Activated naive CD4-positive, alpha-beta T cell treated with Interleukin-2 at 50 U/mL for 16 hours (primary cell): Measurements from ENCODE around the gene RNF112.
A peak's percentile ranks its signal among the peaks of the same experiment; 100 is the strongest.

ENCODE experiments used
- DNase-seq: peaks from one replicate; pipeline ENCODE4 v3.0.0-alpha.2; 2020

Gene RNF112

GRCh38 chr17:19375732-19376131 is 35.3 kb upstream of the RNF112 start:
- DNase-seq, result no peak

- no peak for DNase-seq
Measured at GRCh38 chr17:19376811-19377210, 34.2 kb upstream of the RNF112 start.

- peak; percentile 96 for DNase-seq
Measured at GRCh38 chr17:19377602-19378415, 33.2 kb upstream of the RNF112 start.

GRCh38 chr17:19378416-19379360 is 32.3 kb upstream of the RNF112 start, which contains the start of gene MAPK7:
Gene MAPK7 (plus strand): TSS chr17:19378498. CDS start chr17:19378901, 403 bp downstream.
- DNase-seq, result no peak

- no peak for DNase-seq
Measured at GRCh38 chr17:19379361-19380065, 31.5 kb upstream of the RNF112 start.

DNA sequence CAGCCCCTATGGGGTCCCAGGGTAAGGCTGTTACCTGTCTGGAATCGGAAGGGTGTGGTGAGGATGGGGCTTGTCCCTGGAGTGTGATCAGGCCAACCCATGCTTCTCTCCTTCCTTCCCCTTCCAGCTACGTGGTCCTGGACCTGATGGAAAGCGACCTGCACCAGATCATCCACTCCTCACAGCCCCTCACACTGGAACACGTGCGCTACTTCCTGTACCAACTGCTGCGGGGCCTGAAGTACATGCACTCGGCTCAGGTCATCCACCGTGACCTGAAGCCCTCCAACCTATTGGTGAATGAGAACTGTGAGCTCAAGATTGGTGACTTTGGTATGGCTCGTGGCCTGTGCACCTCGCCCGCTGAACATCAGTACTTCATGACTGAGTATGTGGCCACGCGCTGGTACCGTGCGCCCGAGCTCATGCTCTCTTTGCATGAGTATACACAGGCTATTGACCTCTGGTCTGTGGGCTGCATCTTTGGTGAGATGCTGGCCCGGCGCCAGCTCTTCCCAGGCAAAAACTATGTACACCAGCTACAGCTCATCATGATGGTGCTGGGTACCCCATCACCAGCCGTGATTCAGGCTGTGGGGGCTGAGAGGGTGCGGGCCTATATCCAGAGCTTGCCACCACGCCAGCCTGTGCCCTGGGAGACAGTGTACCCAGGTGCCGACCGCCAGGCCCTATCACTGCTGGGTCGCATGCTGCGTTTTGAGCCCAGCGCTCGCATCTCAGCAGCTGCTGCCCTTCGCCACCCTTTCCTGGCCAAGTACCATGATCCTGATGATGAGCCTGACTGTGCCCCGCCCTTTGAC is 30.3 kb upstream of the RNF112 start:
- no peak for DNase-seq

GRCh38 chr17:19381361-19381740 is 29.7 kb upstream of the RNF112 start:
- no peak for DNase-seq

DNA sequence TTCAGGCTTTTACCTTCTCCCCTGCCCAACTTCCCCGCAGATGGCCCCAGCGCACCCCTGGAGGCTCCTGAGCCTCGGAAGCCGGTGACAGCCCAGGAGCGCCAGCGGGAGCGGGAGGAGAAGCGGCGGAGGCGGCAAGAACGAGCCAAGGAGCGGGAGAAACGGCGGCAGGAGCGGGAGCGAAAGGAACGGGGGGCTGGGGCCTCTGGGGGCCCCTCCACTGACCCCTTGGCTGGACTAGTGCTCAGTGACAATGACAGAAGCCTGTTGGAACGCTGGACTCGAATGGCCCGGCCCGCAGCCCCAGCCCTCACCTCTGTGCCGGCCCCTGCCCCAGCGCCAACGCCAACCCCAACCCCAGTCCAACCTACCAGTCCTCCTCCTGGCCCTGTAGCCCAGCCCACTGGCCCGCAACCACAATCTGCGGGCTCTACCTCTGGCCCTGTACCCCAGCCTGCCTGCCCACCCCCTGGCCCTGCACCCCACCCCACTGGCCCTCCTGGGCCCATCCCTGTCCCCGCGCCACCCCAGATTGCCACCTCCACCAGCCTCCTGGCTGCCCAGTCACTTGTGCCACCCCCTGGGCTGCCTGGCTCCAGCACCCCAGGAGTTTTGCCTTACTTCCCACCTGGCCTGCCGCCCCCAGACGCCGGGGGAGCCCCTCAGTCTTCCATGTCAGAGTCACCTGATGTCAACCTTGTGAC is 29.1 kb upstream of the RNF112 start:
- DNase-seq, result no peak

DNA sequence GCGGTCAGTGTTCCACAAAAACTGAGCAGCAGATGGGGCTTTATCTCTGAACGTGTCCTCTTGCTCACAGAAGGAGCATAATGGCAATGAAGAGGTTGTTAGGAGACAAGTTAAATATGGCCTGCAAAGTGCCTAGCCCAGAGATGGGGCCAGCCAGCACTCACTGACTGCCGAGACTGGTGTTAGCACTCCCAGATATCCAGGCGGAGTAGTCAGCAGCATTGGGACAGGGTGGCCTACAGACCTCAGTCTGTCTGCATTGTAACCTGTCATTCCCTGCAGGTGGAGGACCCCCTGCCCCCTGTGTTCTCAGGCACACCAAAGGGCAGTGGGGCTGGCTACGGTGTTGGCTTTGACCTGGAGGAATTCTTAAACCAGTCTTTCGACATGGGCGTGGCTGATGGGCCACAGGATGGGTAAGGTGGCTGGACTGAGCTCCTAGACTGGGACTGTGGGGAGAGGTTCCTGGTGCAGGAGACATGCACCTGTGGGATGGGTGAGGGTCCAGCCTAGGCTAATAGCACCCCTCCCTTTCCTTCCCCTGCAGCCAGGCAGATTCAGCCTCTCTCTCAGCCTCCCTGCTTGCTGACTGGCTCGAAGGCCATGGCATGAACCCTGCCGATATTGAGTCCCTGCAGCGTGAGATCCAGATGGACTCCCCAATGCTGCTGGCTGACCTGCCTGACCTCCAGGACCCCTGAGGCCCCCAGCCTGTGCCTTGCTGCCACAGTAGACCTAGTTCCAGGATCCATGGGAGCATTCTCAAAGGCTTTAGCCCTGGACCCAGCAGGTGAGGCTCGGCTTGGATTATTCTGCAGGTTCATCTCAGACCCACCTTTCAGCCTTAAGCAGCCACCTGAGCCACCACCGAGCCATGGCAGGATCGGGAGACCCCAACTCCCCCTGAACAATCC is 28.2 kb upstream of the RNF112 start:
- DNase-seq, result no peak

DNA sequence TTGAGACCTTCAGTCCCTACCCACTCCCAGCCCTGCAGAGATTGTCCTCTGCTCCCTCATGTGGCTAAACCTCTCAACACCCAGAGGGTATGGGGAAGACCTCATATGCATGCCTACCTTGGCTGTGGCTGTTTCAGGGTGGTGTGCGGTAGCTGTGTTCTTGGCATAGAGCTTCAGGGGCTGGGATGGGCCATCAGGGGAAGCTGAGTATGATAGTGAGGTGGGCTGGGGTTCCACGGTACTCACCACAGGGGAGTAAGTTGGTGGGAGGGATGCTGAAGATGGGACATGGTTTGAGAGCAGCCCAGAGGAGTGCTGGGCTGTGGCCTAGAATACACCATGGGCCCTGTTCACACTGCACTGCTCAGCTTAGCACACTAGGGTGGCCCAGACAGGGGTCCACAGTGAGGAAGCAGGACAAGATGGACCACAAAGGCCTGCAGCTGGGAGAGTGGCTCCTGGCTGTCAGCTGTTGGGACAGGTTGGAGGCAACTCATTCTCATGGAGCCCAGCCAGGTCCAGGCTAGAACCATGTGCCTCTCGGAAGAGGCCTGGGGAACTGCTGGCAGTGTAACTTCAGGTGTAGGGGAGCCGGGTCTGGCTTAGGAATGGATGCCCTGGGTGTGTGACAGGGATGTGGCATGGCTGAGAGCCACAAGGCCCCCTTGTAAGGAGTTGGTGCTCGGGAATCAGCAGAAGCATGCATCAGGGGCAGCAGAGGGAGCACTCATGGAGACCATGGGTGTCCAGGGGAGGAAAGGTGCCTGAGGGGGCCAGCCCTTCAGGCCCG is 27.2 kb upstream of the RNF112 start:
- no peak for DNase-seq

DNA sequence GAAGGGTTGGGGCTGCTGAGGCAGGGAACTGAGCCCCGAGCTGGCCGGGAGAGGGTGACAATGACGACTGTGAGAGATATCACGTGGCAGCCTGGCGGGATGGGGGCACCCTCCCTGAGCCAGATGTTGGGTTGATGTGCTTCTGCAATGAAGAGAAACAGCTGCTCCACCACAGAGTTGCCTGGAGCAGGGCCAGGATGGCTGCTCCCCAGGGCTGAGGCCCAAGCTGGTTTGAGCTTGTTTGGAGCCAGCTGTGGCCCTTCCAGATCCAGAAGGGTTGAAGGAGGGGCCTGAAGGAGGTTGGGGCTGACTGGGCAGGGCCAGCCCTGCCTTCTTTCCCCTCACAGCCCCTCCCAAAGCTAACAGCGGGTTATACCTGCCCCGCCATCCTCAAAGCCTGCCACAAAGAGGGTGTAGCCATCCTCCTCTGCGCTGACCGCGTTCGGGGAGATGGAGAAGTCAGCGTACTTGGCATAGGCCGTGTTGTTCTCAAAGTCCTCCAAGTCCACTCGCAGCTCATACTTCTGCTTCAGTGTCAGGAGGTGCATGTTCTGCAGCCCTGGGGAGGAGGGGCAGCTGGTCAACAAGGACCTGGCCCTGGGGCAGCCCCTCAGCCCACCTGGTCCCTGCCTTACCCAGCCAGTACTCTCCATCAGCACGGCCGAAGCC is 26.2 kb upstream of the RNF112 start:
- DNase-seq, result no peak

GRCh38 chr17:19385521-19385983 is 25.5 kb upstream of the RNF112 start:
- DNase-seq, result no peak

DNA sequence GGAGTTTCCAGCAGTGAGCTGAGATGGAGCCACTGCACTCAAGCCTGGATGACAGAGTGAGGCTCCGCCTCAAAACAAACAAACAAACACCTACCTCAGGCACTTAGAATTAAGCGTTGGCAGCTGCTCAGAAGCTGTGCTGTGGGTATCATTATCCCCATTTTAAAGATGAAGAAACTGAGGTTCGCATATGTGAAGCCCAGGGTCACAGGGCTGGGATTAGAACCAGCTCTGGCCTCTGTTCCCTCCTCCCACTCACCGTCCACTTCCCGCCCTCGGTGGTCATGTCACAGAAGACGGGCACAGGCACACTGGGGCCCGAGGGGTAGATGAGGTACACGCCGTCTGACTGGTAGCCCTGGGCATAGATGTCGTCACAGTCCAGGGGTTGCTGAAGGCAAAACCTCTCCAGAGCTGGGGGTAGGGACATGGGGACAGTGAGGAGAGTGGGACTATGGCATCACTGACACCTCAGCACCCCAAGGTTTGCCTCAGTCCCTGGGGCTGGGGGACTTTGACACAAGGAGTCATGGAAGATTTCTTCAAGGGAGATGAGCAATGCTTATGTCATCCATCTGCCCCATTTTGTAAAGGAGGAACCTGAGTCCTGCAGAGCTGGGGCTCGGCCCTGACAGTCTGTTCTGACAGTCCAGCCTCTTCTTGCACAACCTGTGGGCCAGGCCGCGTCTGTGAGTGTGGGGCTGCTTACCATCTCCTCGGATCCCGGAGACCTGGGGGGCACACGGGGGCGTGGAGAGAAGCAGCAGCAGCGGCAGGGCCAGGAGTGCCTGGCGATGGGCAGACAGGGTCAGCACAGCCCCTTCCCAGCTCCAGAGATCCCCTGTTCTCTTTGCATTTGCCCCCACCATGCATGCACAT is 24.7 kb upstream of the RNF112 start:
- no peak for DNase-seq

- no peak for DNase-seq
Measured at GRCh38 chr17:19386974-19387920, 23.8 kb upstream of the RNF112 start, which contains the start of gene MFAP4. Gene MFAP4 (minus strand): TSS chr17:19387190. CDS start chr17:19387155, 35 bp downstream.

- DNase-seq, result no peak
Measured at GRCh38 chr17:19387921-19388521, 23.0 kb upstream of the RNF112 start.
